Stimulated activated CD4-positive, alpha-beta T cell treated with anti-CD3 and anti-CD28 coated beads, Interleukin-4, amount 100 ng/mL, for 48 hours (primary cell): ENCODE data around the gene CTAG1B.
"Not testable (repeated sequence)": the region's sequence is repeated elsewhere in the genome, so short reads cannot be mapped to it uniquely, and the experiment has no call there.

Experiments
- DNase-seq, 2 donors: peaks; one replicate each; pipeline ENCODE4 v3.0.0-alpha.2; 2020; ENCODE audit warnings: low read depth in 2 of 2

Gene CTAG1B

DNA sequence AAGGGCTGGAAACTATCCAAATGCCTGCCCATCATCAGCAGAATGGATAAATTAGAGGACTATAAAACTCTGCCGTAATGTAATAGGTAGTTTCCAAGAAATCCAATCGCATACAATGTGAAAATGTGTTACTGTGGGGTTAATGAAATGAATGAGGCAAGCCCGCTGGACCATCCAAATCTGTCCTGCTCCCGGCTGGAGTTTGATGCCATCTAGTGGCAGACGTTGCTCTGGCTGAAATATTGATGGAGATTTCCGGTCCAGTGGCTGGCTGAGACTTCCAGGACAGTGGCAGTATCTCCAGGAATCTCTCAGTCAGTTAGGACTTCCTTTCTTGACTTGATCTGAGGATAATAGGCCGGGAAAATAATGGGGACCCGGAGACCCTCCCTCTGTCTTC, 36.1 kb downstream of the CTAG1B start:
- not testable (repeated sequence) for DNase-seq

DNA sequence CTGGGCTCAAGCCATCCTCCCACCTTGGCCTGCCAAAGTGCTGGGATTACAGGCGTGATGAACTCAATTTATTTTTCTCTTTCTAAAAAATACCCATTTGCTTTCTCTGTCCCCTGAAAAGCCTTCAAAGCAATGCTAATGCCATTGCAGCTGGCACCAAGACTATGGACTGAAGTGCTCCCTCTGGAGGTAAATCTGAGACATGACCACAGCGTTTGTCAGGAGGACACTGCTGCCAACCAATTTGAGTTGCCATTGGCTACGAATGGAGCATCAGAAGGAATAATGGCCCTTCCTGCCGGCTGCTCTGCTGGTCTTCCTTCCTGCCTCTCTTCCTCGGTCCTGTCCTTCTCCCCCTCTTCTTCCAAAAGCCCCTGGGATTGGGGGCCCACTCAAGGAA, 44.0 kb downstream of the CTAG1B start:
- not testable (repeated sequence) for DNase-seq

DNA sequence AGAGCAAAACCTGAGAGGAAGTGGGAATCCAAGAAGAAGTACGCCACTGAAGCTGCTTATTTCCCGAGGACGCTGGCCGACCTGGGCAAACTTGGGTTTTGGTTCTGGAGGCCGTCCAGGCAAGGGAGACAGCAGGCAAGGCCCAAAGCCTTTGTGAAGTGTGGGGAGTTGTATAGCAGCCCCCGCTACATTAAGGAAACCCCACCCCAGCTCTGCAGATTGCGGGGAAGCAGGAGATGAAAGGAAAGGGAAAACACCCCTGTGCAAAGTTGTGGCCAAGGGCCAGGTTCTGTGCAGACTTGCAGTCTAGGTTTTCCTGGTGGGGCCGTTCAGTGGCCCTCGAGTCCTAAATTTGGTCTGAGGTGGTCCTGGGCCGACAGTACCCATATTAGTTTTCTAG, 46.0 kb downstream of the CTAG1B start:
- not testable (repeated sequence) for DNase-seq

DNA sequence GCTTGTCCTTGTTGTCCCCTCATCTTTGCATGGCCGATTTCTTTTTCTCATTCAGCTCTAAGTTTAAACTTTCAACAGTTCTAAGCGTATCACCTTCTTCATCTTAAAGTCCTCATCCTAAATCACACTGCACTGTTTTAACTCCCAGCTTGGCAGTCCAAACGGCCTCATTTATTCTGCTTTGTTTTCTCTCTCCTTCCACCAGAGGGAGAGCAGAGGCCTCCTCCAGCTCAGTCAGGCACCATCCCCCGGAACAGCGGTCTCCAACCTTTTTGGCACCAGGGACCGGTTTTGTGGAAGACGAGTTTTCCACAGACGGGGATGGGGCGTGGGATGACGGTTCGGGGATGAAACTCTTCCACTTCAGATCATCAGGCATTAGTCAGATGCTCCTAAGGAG, 48.7 kb downstream of the CTAG1B start:
- DNase-seq = not testable (repeated sequence)
